ENCODE data around the gene BBX.

Gene BBX

DNA sequence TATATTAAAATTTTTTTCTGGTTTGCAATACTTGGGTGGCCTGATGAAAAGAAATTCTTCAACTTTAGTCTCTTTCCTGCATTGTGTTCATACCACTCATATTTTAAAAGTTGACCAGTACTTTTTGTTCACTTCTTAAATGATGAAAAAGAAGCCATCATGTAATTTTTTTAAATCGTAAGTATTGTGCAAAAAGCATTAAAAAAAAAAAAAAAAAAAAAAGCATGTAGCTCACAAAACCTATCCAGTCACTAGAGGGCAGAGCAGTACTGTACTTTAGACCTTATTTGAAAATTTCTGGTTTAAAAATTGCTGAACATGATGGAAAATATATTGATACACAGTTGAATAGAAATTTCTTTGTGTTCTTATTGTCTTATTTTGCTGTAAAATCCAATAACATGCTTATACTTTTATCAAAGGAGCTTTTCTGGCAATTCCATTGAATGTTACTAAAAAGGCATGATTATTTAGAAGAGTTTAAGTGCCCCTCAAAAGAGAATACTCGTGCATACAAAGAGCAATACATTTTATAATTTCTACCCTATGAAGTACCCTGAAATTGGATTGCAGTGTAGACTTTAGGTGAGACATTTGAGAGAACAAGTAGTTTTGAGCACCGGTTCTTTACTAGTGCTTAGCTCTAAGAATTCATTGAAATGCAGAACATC, 137.7 kb downstream of the BBX start:
- peak in 1 of 5 experiments; percentile 55 for DNase-seq

DNA sequence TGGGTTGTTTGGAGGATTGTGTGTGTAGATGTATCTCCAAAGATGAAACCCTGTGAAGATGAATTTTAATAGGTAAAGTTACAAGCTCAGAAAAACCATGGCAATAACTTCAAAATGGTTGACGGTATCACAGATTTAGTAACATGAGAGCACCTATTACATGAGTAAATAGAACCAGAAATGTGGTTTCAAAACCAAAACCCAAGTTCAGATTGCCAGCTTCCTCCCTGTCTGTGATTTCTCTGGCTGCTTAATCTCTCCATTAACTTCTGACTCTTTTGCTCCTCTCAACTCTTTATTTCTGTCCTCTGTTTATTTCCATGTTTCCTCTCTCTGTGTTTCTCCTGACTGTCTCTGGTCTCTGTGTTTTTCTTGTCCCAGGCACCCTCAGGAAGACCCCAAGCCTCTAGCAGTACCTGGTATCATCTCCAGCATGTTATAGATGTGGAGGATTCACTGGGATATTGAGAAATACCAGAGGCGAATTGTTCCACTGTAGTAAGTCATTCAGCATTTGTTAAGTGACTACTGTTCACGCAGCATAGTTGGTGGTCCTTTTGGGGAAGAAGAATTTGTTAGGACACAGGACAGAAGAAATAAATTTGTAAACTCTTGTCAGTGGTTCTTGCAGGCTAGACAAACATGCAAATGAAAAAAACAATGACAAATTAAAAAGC, 138.8 kb downstream of the BBX start:
- DNase-seq = peak in 1 of 5 experiments; percentile 66

DNA sequence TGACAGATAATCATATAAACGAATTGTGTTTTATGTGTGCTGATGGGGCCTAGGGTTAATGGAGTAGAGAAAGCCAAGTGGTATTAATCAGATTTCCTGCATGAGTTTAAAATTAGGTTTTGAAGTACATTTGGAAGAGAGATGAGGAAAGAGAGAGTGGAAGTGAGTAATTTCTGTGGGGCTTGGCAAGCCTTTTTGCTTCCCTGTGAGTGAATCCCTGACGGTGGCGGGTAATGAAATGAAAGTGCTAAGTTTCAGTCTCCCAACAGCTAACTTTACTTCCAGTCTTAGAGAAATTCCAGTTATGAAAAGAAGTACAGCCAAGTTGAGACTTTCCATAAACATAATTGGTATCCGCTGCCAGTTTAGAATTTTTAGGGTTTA, 139.4 kb downstream of the BBX start:
- DNase-seq = peak in 1 of 5 experiments; percentile 27

DNA sequence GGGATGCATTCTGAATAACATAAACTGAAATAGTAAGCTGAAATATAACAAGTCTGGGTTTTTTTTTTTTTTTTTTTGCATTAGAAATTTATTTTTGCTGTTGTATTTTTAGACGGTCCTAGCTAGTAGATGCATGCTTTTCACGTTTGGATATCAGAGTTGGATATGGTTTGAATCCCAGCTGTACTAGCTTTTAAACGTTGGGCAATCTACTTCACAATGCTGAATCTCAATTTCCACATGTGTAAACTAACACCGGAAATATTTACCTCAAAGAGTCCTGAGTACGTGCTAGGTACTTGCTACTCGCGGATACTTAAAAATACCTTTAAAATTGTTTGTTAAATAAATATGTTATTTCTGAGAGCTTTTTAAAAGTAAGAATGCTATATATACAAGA, 139.8 kb downstream of the BBX start:
- DNase-seq = no peak

DNA sequence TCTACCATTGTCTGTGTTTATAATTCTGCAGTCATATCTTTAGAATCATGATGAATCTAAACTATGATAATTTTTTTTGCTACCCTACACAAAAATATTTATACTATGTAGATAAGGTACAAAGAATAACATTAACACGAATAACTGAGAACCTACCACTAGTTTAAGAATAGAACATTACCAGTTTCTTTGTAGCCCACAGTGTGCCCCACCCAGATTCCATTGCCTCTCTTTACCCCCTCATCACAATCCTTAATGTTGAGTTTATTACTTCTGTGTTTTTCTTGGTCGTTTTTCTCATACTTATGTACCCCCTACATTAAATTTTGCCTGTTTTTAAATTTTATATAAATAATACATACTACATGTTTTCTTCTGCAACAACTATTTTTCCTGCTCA, 140.5 kb downstream of the BBX start:
- DNase-seq = no peak

DNA sequence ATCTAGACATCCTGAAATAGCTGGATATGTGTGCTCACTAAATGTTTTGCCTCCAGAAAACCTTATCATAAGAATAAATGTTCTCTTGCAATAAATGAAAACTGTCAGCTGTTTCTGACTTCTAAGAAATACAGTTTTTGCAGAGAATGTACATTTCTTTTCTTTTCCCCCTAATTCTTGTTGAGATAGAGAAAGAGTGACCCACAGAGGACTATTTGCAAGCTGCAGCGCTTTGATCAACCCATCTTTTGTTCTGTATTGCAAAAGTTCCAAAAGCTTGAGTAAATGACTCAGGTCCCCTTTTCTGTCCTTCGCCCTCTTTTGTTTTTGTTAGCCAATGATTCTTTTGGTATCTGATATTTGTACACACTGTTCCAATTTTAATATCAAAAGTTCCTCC, 141.9 kb downstream of the BBX start:
- no peak for DNase-seq

DNA sequence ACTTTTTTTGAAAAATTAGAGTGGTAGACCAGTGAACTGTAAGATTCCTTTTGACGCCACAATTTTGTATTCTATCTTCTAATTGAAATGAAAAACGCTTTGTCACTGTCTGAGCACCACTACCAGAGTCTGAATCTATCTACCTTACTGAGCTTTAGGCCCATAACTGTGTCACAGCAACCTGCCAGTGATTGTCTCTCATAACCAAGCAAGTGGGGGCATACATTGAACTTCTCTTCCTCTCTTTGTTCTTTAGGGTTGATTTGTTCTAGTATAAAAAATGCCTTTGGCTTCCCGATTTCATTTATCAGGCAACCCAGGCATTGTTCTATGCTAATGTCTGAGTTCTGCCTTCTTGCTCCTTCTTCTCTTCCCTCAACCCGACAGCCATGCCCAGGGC, 142.6 kb downstream of the BBX start:
- DNase-seq = no peak

DNA sequence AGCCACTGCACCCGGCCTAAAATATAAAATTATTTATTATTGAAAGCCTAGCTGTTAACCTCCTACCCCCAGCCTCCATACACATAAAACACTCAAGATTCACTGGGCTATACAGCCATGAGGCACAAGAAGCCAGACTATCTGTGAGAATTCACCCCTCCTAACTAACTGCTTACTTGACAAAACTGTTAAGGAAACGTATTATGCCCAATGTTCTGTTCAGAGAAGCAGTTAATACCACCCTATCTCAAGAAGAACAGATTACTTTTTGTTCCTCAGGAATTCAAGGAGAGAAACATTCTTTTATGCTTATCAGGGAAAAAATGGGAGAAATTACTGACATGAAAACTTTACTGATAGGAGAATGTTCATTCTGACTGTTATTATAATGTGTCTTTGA, 144.1 kb downstream of the BBX start:
- no peak for DNase-seq

DNA sequence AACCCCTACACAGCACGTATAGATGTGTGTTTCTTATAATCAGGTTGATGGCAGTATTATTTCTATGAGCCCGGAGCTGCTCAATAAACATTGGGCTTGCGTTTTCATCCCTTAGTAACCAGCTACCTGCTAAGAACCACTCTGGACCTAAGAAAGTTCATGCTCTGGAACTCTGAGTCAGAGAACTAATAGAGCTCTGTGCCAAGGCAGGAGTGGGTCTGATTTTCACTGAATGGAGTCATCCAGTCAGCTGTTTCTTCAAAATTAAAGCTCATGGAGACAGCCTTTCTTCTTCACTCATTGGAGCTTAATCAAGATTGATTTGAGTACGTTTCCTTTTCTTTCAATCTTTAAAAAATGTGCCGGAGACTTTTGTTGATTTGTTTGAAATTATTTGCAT, 145.7 kb downstream of the BBX start:
- DNase-seq = no peak

DNA sequence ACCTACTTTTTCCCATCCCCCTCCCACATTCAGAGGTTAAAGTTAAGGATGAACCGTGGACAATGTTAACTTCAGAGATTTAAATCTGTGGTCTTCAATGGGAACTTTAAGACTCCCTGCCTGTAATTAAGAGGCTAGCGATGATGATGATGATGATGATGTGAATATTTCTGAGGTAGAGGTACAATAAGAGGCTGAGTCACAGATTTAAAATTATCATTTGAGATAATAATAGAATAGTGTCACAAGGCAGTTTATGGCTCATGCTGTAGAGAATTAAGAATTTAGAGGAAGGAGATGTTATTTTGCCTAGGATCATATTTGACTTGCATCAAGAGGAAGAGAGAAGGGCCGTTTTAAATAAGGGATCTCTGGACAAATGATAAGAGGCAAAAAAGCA, 146.2 kb downstream of the BBX start:
- no peak for DNase-seq

DNA sequence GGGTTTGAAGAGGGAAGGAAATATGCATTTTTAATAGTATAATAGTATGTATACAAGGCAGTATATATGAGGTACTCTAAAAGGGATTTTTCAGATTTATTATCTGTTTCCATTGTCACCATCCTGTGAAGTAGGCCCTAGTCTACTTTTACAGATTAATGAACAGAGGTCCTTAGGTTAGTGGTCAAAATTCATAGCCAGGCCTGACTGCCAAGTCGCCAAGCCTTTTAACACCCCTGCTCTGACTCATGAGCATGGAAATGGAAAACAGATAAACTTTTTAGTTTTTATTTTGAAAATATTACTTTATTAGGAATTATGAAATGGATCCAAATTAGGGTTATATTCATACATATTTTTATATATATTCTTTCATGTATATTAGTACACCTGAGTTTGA, 146.9 kb downstream of the BBX start:
- no peak for DNase-seq

DNA sequence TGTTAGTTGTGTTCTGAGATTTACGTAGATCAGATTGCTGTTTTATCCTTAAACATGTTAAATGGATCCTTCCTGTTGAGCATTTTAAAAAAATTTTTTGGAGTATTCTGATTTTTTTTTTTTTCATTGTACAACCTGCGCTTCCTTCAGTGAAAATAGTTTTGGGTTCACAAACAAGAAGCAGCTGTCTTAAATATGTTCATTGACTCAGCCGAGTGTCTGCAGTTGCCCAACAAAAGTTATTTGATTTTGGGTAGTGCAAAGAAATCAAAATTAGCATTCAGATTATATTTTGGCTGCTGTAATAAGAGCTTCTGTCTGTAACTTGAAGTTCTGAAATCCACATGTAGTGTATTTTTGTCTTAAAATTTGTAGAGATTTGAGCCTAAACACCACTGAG, 148.2 kb downstream of the BBX start:
- DNase-seq = no peak

DNA sequence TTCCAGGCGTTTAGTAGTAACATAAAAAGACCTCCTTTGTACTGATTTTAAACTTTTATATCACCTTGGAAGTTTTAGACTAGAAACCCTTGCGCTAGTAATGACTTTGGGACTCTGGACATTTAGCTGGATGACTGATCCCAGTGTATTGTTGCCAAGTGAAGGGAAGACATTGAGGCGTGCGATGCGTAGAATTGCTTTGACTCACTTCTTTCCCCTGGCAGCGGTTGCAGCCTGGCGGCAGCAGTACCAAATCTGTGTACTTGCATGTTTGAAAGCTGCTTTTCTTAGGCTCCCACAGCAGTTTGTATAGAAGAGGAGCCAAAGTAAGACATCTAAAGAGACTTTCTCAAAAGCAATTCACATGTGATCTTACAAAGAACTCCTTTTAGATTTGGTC, 151.6 kb downstream of the BBX start:
- DNase-seq = no peak

DNA sequence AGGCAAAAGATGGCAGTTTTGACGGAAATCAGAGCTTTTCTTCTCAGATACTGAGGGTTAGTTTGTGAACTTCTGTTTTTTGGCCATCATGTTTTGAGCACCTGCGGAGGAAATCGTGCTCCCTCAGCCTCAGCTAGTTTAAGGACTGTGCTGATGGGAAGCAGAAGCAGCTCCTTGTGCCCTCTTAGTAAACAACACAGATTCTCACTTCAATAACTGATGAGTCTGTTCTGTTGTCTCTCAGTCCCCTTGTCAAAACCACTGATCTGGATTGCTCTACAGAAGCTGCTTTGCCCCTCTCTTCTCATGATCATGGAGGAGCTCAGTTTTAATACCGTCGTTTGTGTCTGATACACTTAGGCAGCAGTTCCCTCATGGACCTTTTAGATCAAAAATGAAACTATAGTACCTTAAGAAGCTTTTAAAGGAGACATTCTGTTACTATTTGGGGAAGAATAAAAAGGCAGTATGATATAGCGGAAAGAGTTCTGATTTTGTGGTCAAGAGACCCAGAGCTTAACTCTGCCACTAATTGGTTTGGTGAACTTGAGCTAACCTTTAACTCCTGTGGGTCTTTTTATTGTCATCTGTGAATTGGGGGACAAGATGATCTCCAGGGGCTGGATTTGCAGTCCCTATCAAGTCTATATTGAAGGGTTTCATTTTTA, 152.6 kb downstream of the BBX start:
- DNase-seq = no peak

DNA sequence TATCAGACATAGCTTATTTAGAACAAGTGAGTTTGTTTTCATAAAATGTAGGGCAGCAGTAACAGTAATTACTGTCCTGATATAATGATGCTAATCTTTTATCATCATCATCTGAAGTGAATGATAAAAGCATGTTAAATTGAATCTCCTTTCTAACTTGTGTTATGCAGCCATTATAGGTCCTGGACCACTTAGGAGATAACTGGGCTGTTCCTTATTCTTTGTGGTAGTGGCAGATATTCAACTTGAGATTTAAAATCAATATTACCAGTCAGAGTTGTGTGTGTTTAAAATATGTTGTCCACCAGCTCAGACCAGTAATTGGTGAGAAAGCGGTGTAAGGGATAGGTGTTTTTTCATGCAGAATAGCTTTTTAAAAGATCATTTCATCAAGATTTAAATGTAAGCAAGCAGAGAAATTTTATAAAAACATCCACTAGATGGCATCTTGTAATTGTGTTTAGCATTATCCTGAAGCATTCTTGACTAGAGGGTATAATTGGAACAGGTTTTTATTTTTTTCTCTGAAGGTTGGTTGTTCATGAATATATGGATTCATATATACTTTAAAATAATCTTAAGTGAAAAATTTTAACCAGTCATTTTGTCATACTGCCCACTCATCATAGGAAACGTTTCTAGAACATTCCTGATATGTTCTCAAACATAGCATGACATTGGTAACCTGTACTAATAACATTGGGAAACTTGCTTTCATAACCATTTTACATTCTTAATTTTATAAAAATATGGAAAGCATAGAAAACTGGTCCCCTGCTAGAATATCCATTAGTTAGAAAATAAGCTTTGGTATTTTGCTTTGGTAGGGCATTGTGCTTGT, 153.9 kb downstream of the BBX start:
- DNase-seq = peak in 1 of 5 experiments; percentile 38

DNA sequence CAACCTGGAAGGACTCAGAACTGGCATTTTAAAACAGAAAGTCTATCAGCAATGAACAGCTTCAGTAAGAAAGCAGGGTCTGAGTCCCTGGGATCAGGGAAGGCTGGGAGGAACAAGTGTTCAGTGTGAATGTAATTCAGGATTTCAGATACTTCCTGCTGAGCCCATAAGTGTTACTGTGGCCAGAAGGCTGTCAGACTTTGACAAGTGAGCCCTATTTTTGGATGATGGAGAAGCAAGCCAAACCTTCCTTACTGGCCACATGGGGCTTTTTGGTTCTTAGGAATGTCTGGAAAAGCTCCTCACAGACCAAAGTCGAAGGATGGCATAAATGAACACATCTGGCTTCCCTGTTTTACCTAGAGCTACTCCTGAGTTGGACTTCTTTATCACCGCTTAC, 157.2 kb downstream of the BBX start:
- no peak for DNase-seq

DNA sequence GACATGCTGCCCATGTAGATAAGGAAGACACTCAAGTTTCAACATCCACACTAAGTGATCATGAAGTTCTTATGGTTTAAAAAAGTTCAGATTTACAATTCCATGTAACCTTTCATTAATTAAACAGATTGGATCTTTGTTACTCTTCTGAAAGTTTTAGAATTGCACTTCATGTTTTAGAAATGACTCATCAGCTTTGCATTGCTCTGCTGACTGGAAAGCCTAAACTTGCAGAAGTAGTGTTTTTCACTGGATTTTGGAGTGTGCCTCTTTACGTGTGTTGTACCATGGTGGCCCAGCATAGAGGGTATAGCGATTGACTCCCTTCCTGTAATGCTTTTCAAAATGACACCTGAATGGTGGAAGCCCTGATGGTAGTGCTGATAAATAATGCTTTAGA, 157.9 kb downstream of the BBX start:
- peak in 1 of 5 experiments; percentile 62 for DNase-seq

DNA sequence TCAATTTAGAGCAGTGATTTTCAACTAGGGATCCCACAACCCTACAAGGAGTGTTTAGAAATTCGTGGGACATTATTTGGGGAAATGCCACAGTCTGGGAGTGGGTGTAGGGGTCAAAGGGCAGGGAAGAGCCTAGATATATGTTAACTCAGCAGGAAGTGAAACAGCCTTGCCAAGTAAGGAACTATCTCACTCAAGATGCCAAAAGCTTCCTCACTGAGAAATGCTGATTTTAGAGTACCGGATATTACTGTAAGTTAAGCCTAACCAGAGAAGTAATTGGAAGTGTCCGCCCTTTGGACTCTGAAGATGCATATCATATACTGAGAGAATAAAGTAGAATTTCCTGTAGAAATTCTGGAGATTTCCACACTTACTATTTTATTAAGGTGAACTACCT, 158.6 kb downstream of the BBX start:
- no peak for DNase-seq

DNA sequence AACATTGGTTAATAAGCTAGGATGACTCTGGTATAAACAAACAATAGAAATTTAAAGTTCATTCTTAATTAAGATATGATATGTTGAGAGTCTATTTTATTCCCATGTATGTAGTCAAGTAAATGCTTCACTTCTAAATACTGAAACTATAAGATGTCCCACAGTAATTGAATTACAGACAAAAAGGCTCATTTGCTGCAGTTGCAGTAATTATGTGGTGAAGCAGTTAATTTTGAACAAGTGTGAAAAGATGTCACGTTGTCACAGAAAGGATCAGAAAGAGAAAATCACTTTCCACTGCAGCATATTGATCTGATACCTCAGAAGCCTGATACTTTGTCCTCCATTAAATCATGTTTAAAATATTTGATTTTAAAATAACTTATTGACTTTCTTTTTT, 159.8 kb downstream of the BBX start:
- DNase-seq = no peak

DNA sequence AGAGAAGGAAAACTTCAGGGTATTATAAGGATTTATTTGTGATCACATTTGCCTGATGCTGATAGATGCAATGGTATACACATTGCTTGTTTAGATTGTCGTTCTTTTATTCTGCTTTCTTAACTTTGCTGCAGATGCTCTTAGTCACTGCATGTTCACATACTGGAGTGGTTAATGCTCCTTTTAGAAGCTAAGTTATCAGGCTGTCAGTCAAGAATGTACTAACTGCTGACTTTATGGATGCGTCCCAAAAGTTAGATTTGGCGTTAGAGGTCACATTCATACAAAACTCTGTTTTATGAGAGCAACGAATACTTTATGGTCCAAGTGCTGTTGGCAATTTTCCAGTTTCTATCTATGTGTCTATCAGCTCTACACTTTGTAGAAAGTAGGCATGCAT, 160.7 kb downstream of the BBX start:
- DNase-seq = no peak

DNA sequence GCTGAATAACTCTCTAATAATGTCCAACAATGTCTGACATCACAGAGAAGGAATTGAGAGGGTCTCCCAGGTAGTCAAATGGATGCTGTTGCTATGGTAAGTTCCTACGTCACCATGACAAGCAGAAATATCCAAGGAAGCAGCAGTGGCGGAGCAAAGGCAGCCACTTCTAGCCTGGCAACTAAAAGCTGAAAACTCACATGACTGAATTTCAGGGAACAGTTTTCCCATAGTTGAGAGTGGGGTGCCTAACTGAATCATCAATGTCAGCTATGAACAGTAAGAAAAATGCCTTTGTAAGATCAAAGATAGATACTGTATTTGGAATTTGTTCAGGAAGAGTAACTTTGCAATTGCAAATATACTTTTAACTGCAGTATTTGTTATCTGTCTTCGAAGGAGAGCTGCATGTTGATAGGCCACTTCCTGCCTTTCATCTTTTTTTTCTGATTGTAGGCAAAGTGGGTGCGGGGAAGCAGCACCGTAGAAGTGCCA, 161.7 kb downstream of the BBX start:
- DNase-seq = peak in 1 of 5 experiments; percentile 43

DNA sequence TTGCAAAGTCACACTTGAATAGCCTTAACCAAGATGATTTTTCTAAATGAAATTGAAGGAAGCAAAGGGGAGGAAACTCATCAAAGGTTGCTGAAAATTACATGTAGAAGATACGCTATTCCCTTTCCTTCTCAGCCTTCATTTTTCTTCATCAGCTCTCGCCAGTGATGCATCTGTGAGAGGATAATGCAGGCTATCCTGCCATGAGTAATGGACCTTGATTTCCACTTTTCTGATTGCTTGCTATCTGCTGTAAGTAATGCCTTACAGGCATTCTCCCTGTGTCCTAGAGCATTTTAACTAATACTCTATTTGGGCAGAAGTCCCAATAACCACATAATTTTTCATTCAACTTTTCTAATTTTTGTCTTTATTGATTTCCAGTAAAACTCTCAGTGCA, 162.6 kb downstream of the BBX start:
- no peak for DNase-seq

DNA sequence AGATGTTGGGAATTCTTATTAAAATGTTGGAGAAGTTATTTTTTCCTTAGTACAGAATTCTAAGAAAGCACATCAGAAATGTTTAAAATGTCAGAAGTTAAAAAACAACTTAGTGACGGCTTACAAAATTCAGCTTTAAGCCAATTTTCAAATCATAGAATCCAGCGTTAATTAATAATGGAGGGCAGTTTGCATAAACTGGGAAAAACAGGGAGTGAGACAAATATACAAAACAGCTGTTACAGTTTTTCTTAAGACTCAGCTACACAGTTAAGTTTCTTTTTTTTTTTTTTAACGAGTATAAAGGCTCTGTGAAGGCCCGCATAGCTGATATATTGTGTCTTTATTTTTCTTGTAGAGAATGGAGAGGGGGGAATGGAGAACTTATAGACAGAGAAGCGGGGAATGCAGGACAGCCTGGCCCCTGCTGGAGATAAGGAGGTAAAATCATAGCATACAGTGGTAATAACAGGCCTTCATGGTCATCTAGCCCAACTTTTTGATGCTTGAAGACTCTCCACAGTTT, 164.4 kb downstream of the BBX start:
- no peak for DNase-seq
